ENCODE measurements around the gene ABCC12. TPM values are rescaled to one million over a fixed set of nuclear protein-coding genes. Genes with fewer than 3 reads are reported as not detected.
"Not testable (repeated sequence)": the region's sequence is repeated elsewhere in the genome, so short reads cannot be mapped to it uniquely, and the experiment has no call there.

ABCC12 gene
- polyA plus RNA-seq, 2 of the 4 experiments (the other 2 are of a cell fraction), result 0.23 TPM; not detected in 1

GRCh38 chr16:48166617-48167016 is 10.8 kb upstream of the ABCC12 start:
- H3K9me3 ChIP-seq; H3K4me2 ChIP-seq; ATAC-seq; POLR2A ChIA-PET; FAIRE-seq; DNase-seq (ENCODE audit: low read depth in 1 of 2, low spot score in 1 of 2); H3K4me3 ChIP-seq: not testable (repeated sequence)
- CTCF ChIA-PET, result interaction anchor here (1.0 to 6.8 kb wide), 8 partner anchors 9 to 1129 kb away, joined by 3 to 82 read pairs (median 12); partner anchors contain the start of gene NETO2
- 93% methylated on average over 5 of the region's 5 CpGs for WGBS (ENCODE audit: missing lambda C conversion rate)
- H3K27ac ChIP-seq, result peak overlapping the region; percentile 89 to 91; a peak in 3 of 6 replicates
- TF ChIP-seq NFE2L2 (conservative IDR thresholded peaks at IDR 0.05; ENCODE audit: low read length), result 0 out of 2 replicates have a peak, but pooled peaks have one; percentile 22
- peaks cover 19% of the 10 kb centered on the region for H3K4me1 ChIP-seq

DNA sequence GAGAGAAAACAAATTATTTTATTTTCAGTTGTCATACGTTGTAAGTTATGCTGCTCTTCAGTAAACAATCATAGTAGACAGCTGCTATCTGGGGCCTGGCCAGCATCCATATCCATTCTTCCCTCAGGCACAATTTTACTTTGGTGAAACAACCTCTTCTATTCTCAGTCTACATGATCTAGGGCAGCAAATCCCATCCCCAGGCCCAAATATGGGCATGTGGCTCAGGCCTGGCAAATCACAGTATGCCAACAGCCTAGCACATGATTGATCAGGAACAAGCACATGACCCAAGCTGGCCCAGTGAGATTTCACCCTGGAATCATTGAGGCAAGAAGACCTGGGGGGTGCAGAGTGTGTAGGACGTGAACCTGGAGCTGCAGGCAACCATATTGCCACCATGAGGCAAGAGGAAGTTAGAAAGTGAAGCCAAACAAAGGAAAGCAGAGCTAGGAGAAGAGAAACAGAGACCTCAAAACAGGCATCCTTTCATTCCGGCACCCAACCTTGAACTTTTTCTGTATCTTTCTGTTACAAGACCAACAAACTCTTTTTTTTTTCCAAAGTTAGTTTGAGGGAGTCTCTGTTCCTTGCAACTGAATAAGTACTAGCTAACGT is 10.3 kb upstream of the ABCC12 start:
- no peak for TF ChIP-seq RCOR1 (IDR thresholded peaks at IDR 0.05; ENCODE audit: low read depth, low read length)
- TF ChIP-seq, protein P1, sequence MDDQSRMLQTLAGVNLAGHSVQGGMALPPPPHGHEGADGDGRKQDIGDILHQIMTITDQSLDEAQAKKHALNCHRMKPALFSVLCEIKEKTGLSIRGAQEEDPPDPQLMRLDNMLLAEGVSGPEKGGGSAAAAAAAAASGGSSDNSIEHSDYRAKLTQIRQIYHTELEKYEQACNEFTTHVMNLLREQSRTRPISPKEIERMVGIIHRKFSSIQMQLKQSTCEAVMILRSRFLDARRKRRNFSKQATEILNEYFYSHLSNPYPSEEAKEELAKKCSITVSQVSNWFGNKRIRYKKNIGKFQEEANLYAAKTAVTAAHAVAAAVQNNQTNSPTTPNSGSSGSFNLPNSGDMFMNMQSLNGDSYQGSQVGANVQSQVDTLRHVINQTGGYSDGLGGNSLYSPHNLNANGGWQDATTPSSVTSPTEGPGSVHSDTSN (IDR thresholded peaks at IDR 0.05), result no peak
- no peak for TF ChIP-seq RAD21 (conservative IDR thresholded peaks at IDR 0.05 in 1 of 2, IDR thresholded peaks at IDR 0.05 in 1 of 2)
- TF ChIP-seq REST (IDR thresholded peaks at IDR 0.05), result no peak
- no peak for TF ChIP-seq CBX2 (IDR thresholded peaks at IDR 0.05; ENCODE audit: borderline replicate concordance, low read depth)
- TF ChIP-seq, protein P2, sequence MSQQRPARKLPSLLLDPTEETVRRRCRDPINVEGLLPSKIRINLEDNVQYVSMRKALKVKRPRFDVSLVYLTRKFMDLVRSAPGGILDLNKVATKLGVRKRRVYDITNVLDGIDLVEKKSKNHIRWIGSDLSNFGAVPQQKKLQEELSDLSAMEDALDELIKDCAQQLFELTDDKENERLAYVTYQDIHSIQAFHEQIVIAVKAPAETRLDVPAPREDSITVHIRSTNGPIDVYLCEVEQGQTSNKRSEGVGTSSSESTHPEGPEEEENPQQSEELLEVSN (IDR thresholded peaks at IDR 0.05; ENCODE audit: borderline replicate concordance, low read depth), result no peak
- TF ChIP-seq MAX (IDR thresholded peaks at IDR 0.05), result no peak
- peak; percentile 58 for TF ChIP-seq USF2 (IDR thresholded peaks at IDR 0.05)
- peak in 1 of 2 experiments; percentile 65 for DNase-seq (ENCODE audit: low read depth in 1 of 2, low spot score in 1 of 2)
- Histone ChIP-seq H3K4me2 (peak overlapping the region; percentile 89), H3K4me3 (no peak overlapping the region), H3K4me1 (peaks cover 19% of the 10 kb centered on the region), H3K27ac (peak overlapping the region; percentile 89 to 91), H3K9me3 (no peaks in the 10 kb centered on the region)
- FAIRE-seq, result no peak
- ChIA-PET POLR2A (interaction anchor here (2.0 kb wide), 1 partner anchor 1128 kb away, joined by 18 read pairs; no protein-coding TSS in a partner anchor), CTCF (interaction anchor here (1.0 to 6.8 kb wide), 9 partner anchors 9 to 1136 kb away, joined by 3 to 82 read pairs (median 8); partner anchors contain the start of gene NETO2)
- 69% methylated on average over 4 of the region's 4 CpGs for WGBS (ENCODE audit: missing lambda C conversion rate)
- peak in 1 of 2 experiments; percentile 39; a peak in 3 of 6 replicates for ATAC-seq

GRCh38 chr16:48164907-48165715 is 9.3 kb upstream of the ABCC12 start:
- ATAC-seq (peak; percentile 84 to 95), DNase-seq (ENCODE audit: low read depth in 1 of 2, low spot score in 1 of 2) (peak; percentile 82 to 83), FAIRE-seq (no peak)
- Histone ChIP-seq H3K9me3 (no peaks in the 10 kb centered on the region), H3K4me3 (peak overlapping the region; percentile 17; the same call in 2 of the 3 replicates), H3K4me1 (peaks cover 21% of the 10 kb centered on the region), H3K4me2 (peak overlapping the region; percentile 89), H3K27ac (peak overlapping the region; percentile 89 to 91)
- CTCF ChIA-PET, result interaction anchor here (0.5 to 6.8 kb wide), 65 partner anchors 10 to 1311 kb away, joined by 3 to 82 read pairs (median 4); partner anchors contain the start of genes DNAJA2, ITFG1, NETO2 and PHKB
- WGBS (ENCODE audit: missing lambda C conversion rate), result 3% methylated on average over 13 of the region's 16 CpGs
- POLR2A ChIA-PET, result interaction anchor here (1.1 to 2.0 kb wide), 6 partner anchors 704 to 1192 kb away, joined by 4 to 19 read pairs (median 10); partner anchors contain the start of genes ITFG1, NETO2 and PHKB
- no peak for TF ChIP-seq EHF (CRISPR knock-in tag; IDR thresholded peaks at IDR 0.05)
- no peak for TF ChIP-seq EHMT2 (IDR thresholded peaks at IDR 0.05; ENCODE audit: low read depth)
- TF ChIP-seq RAD21 (conservative IDR thresholded peaks at IDR 0.05 in 1 of 2, IDR thresholded peaks at IDR 0.05 in 1 of 2), result peak; percentile 98 to 99
- TF ChIP-seq CTCF (IDR thresholded peaks at IDR 0.05), result peak; percentile 87
- TF ChIP-seq KDM5A (IDR thresholded peaks at IDR 0.05), result peak; percentile 71
- 0 out of 2 replicates have a peak, but pooled peaks have one; percentile 9 for TF ChIP-seq MAX (IDR thresholded peaks at IDR 0.05)
- no peak for TF ChIP-seq REST (IDR thresholded peaks at IDR 0.05)
- peak; percentile 56; the same call in 1 of the 2 replicates for TF ChIP-seq HDAC2 (IDR thresholded peaks at IDR 0.05)

Data from A549 (cell line).